Mucosa of stomach (tissue), 1 donor: ENCODE results near the gene GLDN.

Experiments used
- H3K27me3 ChIP-seq: one replicate; pipeline ENCODE4 v1.7.0; 2013; ENCODE audit warnings: mild to moderate bottlenecking, low read length; ENCODE audit not compliant: control insufficient read depth, insufficient read depth
- H3K36me3 ChIP-seq: one replicate; pipeline ENCODE4 v1.7.0; 2013; ENCODE audit warnings: low read length; ENCODE audit not compliant: control insufficient read depth, insufficient read depth
- H3K4me1 ChIP-seq: one replicate; pipeline ENCODE4 v1.7.0; 2013; ENCODE audit warnings: mild to moderate bottlenecking, low read length; ENCODE audit not compliant: control insufficient read depth, insufficient read depth
- H3K4me3 ChIP-seq: one replicate; pipeline ENCODE4 v1.7.0; 2013; ENCODE audit warnings: low read length
- H3K9ac ChIP-seq: one replicate; pipeline ENCODE4 v1.7.0; 2013; ENCODE audit warnings: mild to moderate bottlenecking, low read length, moderate library complexity
- H3K9me3 ChIP-seq: one replicate; pipeline ENCODE4 v1.7.0; 2013; ENCODE audit warnings: mild to moderate bottlenecking, low read length, moderate library complexity; ENCODE audit not compliant: control insufficient read depth
- donor health status: Pancreatic carcinoma.

The GLDN gene

GRCh38 chr15:51341366-51342226 lies at the start of gene GLDN:
Gene GLDN (plus strand): TSS chr15:51341655. CDS start chr15:51341685, 30 bp downstream.
- Histone ChIP-seq H3K9ac (no peak within 1 kb of the TSS), H3K36me3 (no peaks in the 10 kb centered on the region), H3K4me3 (peak within 1 kb of the TSS; percentile 25), H3K4me1 (peaks cover 5% of the 10 kb centered on the region), H3K27me3 (peaks cover 12% of the 10 kb centered on the region), H3K9me3 (no peaks in the 10 kb centered on the region)

GRCh38 chr15:51298620-51299019 lies 42.8 kb upstream of the GLDN start:
- Histone ChIP-seq H3K4me3 (no peak overlapping the region), H3K9me3 (no peaks in the 10 kb centered on the region), H3K27me3 (no peaks in the 10 kb centered on the region), H3K4me1 (peaks cover 2% of the 10 kb centered on the region), H3K9ac (no peak overlapping the region), H3K36me3 (no peaks in the 10 kb centered on the region)

GRCh38 chr15:51299187-51300015 lies 42.1 kb upstream of the GLDN start:
- Histone ChIP-seq H3K4me3 (no peak overlapping the region), H3K9ac (no peak overlapping the region), H3K27me3 (no peaks in the 10 kb centered on the region)

DNA sequence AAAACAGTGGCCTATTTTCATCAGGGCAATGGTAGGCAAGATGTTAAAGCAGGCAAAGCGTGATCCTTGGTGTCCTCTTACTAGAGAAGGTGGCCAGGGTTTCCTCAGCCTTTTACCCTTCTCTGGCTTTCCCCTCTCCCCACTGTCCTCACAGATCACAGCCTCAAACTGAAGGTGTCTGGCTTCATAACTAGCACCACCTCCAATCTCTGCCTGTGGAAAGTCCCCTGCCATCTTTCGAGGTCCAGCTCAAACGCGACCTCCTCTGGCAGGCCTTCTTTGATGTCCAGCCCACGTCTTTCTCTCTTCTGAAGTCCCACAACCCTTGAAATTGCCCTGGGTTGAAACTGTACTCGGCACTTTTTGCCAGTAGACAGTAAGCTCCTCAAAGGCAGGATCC lies 39.0 kb upstream of the GLDN start:
- H3K27me3 ChIP-seq: no peaks in the 10 kb centered on the region
- no peaks in the 10 kb centered on the region for H3K36me3 ChIP-seq
- no peaks in the 10 kb centered on the region for H3K9me3 ChIP-seq
- H3K4me1 ChIP-seq: peaks cover 10% of the 10 kb centered on the region
- no peak overlapping the region for H3K4me3 ChIP-seq
- no peak overlapping the region for H3K9ac ChIP-seq

More at GRCh38 chr15:51299187-51300015, 42.1 kb upstream of the GLDN start:
- Histone ChIP-seq H3K9me3 (no peaks in the 10 kb centered on the region), H3K4me1 (peaks cover 10% of the 10 kb centered on the region), H3K36me3 (no peaks in the 10 kb centered on the region)

GRCh38 chr15:51303462-51303980 lies 37.9 kb upstream of the GLDN start:
- H3K4me1 ChIP-seq: peaks cover 10% of the 10 kb centered on the region
- no peaks in the 10 kb centered on the region for H3K36me3 ChIP-seq
- H3K27me3 ChIP-seq: no peaks in the 10 kb centered on the region
- H3K4me3 ChIP-seq: no peak overlapping the region
- H3K9me3 ChIP-seq: no peaks in the 10 kb centered on the region
- H3K9ac ChIP-seq: no peak overlapping the region

DNA sequence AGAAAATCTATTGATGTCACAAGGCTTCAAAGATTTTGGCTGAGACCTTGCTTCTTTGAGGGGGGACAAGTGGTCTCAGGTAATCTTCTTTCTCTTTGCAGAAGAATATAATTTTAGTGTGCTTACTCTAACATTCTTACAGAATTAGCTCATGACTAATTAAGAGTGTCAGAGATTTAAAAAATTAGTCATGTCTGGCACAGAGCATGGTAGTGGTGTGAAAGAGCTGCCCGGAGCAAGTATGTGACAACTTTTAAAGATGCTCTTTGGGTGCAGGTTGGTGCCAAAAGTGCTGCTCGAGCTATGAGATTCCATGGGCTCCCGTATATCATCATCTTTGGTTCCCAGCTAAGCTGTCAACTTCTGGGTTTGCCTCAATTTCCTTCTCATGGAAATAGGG lies 34.1 kb upstream of the GLDN start:
- Histone ChIP-seq H3K9me3 (no peaks in the 10 kb centered on the region), H3K4me1 (peaks cover 16% of the 10 kb centered on the region), H3K9ac (no peak overlapping the region), H3K4me3 (no peak overlapping the region), H3K27me3 (no peaks in the 10 kb centered on the region), H3K36me3 (no peaks in the 10 kb centered on the region)

GRCh38 chr15:51307811-51308210 lies 33.6 kb upstream of the GLDN start:
- Histone ChIP-seq H3K9me3 (no peaks in the 10 kb centered on the region), H3K4me1 (peaks cover 21% of the 10 kb centered on the region), H3K27me3 (no peaks in the 10 kb centered on the region)

DNA sequence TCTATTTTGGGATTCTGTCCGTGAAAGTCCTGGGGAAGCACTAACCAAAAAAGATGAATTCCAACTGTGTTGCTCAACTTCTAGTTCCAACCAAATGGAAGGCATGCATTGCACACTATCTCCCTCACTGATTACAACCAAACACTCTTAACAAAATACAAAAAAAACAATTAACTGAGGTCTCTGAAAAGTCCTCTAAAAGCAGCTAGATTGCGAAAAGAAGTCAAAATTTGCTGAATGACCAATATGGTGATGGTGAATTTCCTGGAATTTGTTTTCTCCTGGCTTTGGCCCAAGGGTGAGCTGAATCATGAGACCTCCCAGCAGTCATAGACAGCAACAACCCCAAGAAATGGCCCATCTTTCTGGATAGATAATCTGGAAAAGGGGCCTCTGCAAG lies 31.4 kb upstream of the GLDN start:
- Histone ChIP-seq H3K9me3 (no peaks in the 10 kb centered on the region), H3K4me1 (peaks cover 13% of the 10 kb centered on the region), H3K9ac (no peak overlapping the region), H3K27me3 (no peaks in the 10 kb centered on the region), H3K4me3 (no peak overlapping the region), H3K36me3 (no peaks in the 10 kb centered on the region)

More at GRCh38 chr15:51307811-51308210, 33.6 kb upstream of the GLDN start:
- H3K4me3 ChIP-seq: no peak overlapping the region
- no peak overlapping the region for H3K9ac ChIP-seq
- no peaks in the 10 kb centered on the region for H3K36me3 ChIP-seq

GRCh38 chr15:51311510-51311909 lies 29.9 kb upstream of the GLDN start:
- peaks cover 13% of the 10 kb centered on the region for H3K4me1 ChIP-seq
- H3K27me3 ChIP-seq: no peaks in the 10 kb centered on the region
- H3K9me3 ChIP-seq: no peaks in the 10 kb centered on the region
- no peaks in the 10 kb centered on the region for H3K36me3 ChIP-seq
- no peak overlapping the region for H3K4me3 ChIP-seq
- H3K9ac ChIP-seq: no peak overlapping the region

DNA sequence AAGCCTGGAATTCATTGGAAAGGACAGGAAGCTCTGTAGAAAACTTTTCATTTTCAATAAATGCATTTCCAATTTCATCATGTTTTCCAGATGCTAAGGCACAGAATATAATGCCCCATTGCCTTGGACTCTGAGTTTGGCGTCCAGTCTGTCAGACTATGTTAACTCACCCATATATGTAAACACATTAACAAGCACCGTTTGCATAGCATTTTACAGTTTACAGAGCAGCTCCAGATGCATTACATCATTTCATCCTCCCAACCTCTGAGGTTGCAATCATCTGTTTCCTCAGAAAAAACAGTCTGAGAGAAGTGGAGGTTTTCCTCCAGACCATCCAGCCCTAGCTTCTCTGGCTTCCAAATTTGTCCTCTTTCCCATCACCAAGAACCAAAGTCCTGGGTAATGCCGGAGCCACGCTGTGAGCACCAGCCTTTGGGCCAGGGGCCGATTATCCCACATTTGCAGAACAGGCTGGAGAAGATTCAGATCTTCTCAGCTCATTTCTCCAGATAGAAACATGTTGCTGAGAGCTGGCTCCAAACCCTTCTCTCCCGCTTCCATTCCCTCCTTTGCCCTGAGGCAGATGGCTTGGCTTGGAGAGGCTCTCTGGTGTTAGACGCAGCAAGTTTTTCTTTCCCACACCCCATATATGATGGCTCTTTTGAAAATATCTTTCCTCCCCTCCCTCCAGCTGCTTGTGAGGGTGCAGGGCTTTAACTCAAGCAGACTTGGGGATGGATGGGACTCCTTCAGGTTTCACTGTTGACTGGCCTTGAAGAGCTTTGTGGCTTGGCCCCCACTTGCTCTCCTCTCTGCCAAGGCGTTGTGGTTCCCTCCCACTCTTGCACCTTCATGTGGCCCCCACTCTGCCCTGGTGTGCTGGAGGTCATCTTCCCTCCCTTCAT lies 29.0 kb upstream of the GLDN start:
- Histone ChIP-seq H3K9me3 (no peaks in the 10 kb centered on the region), H3K27me3 (no peaks in the 10 kb centered on the region), H3K9ac (no peak overlapping the region), H3K4me3 (no peak overlapping the region), H3K36me3 (no peaks in the 10 kb centered on the region), H3K4me1 (peaks cover 13% of the 10 kb centered on the region)

- H3K4me3 ChIP-seq: no peak overlapping the region
- H3K36me3 ChIP-seq: no peaks in the 10 kb centered on the region
- no peak overlapping the region for H3K9ac ChIP-seq
- H3K9me3 ChIP-seq: no peaks in the 10 kb centered on the region
- peaks cover 13% of the 10 kb centered on the region for H3K4me1 ChIP-seq
- no peaks in the 10 kb centered on the region for H3K27me3 ChIP-seq
Observed at GRCh38 chr15:51313074-51313393, 28.4 kb upstream of the GLDN start.
